Nucleus accumbens (tissue), 56 donors: ENCODE results near the gene PAIP1.
"Not testable (repeated sequence)": the region's sequence is repeated elsewhere in the genome, so short reads cannot be mapped to it uniquely, and the experiment has no call there.

Source experiments
- DNase-seq, 56 donors: peaks; one replicate each; lab custom pipeline; 2025; lab: John Stamatoyannopoulos, UW

Gene PAIP1

GRCh38 chr5:43530648-43531047 is 26.2 kb downstream of the PAIP1 start:
- DNase-seq, result no peak

GRCh38 chr5:43523662-43524072 is 33.2 kb downstream of the PAIP1 start:
- no peak for DNase-seq

GRCh38 chr5:43520615-43521014 is 36.3 kb downstream of the PAIP1 start:
- no peak for DNase-seq

- DNase-seq, result no peak
These were observed 41.2 kb downstream of the PAIP1 start for GRCh38 chr5:43515678-43516048.

- DNase-seq, result peak; percentile 38 to 97 (median 90)
These were observed 41.8 kb downstream of the PAIP1 start, which contains the start of gene C5orf34 for GRCh38 chr5:43514816-43515677. C5orf34 (minus strand) TSS chr5:43515148; CDS start chr5:43509339, 5,809 bp downstream.

GRCh38 chr5:43514471-43514815 is 42.4 kb downstream of the PAIP1 start:
- no peak for DNase-seq

- DNase-seq, result no peak
These were observed 42.9 kb downstream of the PAIP1 start for GRCh38 chr5:43514025-43514424.

- DNase-seq, result not testable (repeated sequence)
These were observed 45.8 kb downstream of the PAIP1 start for GRCh38 chr5:43511062-43511461.

GRCh38 chr5:43498581-43498980 is 58.3 kb downstream of the PAIP1 start:
- no peak for DNase-seq

- no peak for DNase-seq
These were observed 59.4 kb downstream of the PAIP1 start for GRCh38 chr5:43497311-43498104.

GRCh38 chr5:43491326-43491725 is 65.6 kb downstream of the PAIP1 start:
- DNase-seq, result no peak

- no peak for DNase-seq
These were observed 70.5 kb downstream of the PAIP1 start for GRCh38 chr5:43486353-43486752.

- DNase-seq, result peak in 1 of 56 donors; percentile 2
These were observed 71.5 kb downstream of the PAIP1 start for GRCh38 chr5:43485406-43485805.

- peak in 55 of 56 donors; percentile 17 to 95 (median 85) for DNase-seq
These were observed 72.6 kb downstream of the PAIP1 start for GRCh38 chr5:43484106-43484849.

GRCh38 chr5:43483298-43484105 is 73.4 kb downstream of the PAIP1 start, which contains the start of gene TMEM267:
TMEM267 (minus strand) TSS chr5:43483865; CDS start chr5:43453969, 29,896 bp downstream.
- peak in 55 of 56 donors; percentile 60 to 95 (median 88) for DNase-seq

- DNase-seq, result no peak
These were observed 74.2 kb downstream of the PAIP1 start for GRCh38 chr5:43482490-43483297.
